A549 treated with CpdA at 1 μM for 4 hours (cell line): ENCODE results near the gene DYNLL2. TPM values are rescaled to one million over a fixed set of nuclear protein-coding genes. Genes with fewer than 3 reads are reported as not detected.

ENCODE experiments used
- total RNA-seq: library from RNA; stranded (reverse); fragments of 200-300 nt; extraction: Qiagen RNA extraction; gene quantifications from 5 replicates; pipeline ENCODE4 v1.2.3, GENCODE V29; 2022; ENCODE audit warnings: low read depth

The DYNLL2 gene
- total RNA-seq, result 20.0 to 23.6 TPM (median 22.9 TPM) in 5 replicates

DNA sequence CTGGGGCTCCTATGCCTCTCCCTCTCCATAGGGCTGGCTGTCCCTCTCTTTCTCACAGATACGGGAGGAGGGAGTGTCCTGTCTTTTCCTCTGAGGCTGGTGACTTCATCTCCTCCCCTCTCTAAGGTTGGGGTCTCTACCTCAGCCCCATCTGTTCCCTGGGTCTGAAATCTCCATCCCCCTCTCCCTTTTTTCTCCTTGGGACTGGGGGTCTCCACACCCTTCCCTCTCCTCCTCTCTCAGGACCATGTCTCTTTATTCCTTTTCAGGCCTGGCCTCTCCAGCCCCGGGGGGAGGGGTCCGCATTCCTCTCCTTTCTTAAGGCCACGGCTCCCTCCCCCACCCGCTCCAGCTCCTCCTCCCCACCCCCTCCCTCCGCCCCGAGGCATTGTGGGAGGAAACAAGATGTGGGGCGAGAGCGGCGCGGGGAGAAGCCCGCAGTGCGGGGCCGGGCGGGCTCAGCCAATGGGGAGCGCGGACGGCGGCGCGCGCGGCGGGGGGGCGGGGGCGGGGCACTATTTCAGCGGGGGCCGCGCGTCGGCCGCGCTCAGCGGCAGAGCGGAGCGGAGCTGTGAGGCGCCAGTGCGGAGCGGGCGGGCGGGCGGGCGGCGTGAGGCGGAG is at the start of gene DYNLL2:
TSS of gene DYNLL2 (plus strand) at position 550 of the 621 bp plus-strand sequence. CDS start 3,672 bp downstream, outside the sequence.

Other genes with a start within 250 kb of the DYNLL2 start
- 150 to 213 TPM (median 156 TPM) in 5 replicates for gene MRPS23, start 233.4 kb upstream of the DYNLL2 start, total RNA-seq
- gene CUEDC1, start 128.0 kb upstream of the DYNLL2 start, total RNA-seq, result 47.4 to 55.3 TPM (median 51.3 TPM) in 5 replicates
- 38.2 to 44.4 TPM (median 42.6 TPM) in 5 replicates for gene VEZF1, start 95.2 kb upstream of the DYNLL2 start, total RNA-seq
- 257 to 295 TPM (median 264 TPM) in 5 replicates for gene SRSF1, start 76.2 kb upstream of the DYNLL2 start, total RNA-seq
- gene OR4D1, start 65.0 kb downstream of the DYNLL2 start, total RNA-seq, result 0.01 to 0.03 TPM in 2 of 5 replicates, not detected in the others
- not detected in 5 replicates for gene OR4D2, start 83.6 kb downstream of the DYNLL2 start, total RNA-seq
- gene EPX, start 109.3 kb downstream of the DYNLL2 start, total RNA-seq, result not detected in 5 replicates
- 9.4 to 12.3 TPM (median 12.1 TPM) in 5 replicates for gene MKS1, start 135.8 kb downstream of the DYNLL2 start, total RNA-seq
- not detected in 5 replicates for gene LPO, start 155.2 kb downstream of the DYNLL2 start, total RNA-seq
- not detected in 5 replicates for gene MPO, start 197.5 kb downstream of the DYNLL2 start, total RNA-seq
- not detected in 5 replicates for gene TSPOAP1, start 245.4 kb downstream of the DYNLL2 start, total RNA-seq